ENCODE measurements around the gene FURIN.
A peak's percentile ranks its signal among the peaks of the same experiment; 100 is the strongest.
"Not testable (repeated sequence)": the region's sequence is repeated elsewhere in the genome, so short reads cannot be mapped to it uniquely, and the experiment has no call there.

FURIN gene

GRCh38 chr15:90870354-90871138 lies 2.2 kb downstream of the FURIN start:
- peak; percentile 36 for DNase-seq (ENCODE audit: low spot score)

DNA sequence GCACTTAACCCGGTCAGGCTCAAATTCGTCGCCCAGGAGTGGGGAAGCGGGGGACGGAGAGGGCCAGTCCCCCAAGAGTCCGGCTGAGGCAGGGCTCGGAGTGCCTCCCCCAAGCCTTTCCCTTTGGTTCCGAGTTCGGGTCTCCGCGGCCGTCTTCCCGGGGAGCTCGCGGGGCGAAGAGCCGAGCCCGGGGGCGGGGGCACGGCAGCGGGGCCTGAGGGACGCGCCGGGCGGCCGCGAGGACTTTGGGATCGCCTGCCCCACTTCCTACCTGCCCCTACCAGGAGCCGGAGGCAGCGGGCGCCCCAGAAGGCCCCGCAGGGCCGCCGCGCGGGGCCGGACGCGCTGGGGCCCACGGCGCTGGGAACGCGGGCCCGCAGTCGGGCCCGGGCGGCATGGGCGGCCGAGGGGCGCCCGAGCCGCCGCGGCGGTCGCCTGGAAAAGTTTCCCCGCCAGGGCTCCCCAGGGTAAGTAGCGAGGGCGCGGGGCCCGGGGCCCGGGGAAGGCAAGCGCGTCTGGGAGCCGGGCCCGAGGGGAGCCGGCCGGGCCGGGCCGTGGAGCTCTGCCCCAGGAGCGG lies 2.8 kb downstream of the FURIN start:
- no peak for DNase-seq (ENCODE audit: low spot score)

DNA sequence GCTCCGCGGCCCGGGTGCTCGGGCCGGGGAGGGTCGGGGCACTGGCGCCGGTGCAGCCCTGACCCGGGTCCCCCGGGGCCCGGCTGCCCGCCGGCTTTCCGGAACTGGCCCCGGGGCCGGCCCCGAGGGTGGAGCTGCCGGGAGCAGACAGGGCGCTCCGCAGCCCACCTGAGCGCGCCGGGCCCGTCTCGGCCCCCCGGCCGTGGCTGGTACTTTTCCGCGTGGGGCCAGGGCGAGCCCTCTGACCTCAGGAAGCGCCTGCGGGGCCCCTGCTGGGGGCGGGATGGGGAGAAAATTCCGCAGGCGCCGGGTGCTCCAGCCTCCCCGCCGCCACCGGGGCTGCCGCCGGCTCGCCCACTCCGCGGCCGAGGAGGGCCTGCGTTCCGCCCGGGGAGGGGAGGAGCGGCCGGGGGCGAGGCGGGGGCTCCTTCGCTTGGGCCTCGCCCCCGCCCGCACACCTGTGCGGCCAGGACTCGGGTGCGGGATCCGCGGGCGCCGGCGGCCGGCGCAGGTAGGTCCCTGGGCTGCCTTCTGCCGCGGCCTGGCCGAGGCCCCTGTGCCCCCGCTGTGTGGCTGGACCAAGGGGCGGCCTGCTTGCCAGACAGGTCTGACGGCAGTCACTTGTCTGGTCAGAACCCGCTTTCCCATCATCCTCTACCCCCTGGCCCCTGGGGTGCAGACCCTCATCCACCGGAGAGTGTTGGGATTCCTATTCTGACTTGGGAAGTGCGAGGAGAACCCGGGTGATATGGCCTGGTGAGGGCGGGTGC lies 3.5 kb downstream of the FURIN start:
- DNase-seq (ENCODE audit: low spot score) = peak; percentile 50

DNA sequence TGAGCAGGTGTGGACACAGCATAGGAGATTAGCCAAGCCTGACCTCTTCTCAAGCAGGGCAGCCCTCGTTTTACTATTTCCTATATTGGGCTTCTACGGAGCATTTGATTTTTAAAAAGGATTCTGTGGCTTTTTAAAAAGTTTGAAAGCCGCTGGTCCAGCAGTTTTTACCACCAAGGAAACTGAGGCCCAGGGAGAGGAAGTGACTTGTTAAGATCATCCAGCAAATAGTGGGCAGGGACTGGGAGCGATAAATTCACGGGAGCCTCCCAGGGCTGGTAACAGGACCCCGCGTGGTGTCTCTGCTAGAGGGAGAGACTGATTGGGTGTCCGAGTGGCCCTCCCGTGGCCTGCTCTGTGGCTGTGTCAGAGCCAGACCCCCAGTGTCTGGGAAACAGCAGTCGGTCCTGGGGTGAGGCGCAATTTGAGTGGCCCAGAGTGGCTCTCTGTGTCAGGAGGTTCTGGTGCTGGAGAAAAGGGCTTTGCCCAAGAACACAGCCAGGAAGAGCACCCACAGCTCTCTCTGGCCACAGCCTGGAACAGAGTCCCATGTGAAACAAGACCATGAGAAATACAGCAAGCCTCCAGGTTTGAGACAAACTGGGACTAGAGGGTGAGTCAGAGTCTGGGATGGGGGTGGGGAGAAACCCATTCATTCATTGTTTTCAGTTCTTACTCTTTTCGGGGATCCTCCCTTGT lies 4.2 kb downstream of the FURIN start:
- DNase-seq (ENCODE audit: low spot score) = peak; percentile 28

DNA sequence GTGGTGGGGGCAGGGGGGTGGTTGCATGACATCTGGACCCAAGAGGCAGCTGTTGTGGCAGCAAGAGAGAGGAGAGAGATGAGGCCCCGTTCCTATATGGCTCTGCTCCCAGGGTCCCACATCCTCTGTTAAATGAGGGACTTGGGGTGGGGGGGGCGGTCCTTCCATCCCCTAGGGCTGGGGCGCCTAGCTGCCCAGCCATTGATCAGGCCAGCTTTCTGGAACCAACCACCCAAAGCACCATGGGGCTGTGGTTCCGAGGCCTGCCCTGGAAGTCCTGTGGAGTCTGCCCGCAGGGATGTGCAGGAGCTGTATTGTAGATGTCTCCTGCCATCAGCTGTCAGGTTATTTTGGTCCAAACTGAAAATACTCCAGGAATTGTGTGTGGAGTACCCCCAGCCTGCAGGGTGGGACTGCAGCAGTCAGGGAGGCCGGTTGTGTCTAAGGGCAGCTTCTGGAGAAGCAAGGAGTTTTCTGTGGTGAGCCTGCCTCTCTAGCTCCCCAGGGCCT lies 5.2 kb downstream of the FURIN start:
- no peak for DNase-seq (ENCODE audit: low spot score)

DNA sequence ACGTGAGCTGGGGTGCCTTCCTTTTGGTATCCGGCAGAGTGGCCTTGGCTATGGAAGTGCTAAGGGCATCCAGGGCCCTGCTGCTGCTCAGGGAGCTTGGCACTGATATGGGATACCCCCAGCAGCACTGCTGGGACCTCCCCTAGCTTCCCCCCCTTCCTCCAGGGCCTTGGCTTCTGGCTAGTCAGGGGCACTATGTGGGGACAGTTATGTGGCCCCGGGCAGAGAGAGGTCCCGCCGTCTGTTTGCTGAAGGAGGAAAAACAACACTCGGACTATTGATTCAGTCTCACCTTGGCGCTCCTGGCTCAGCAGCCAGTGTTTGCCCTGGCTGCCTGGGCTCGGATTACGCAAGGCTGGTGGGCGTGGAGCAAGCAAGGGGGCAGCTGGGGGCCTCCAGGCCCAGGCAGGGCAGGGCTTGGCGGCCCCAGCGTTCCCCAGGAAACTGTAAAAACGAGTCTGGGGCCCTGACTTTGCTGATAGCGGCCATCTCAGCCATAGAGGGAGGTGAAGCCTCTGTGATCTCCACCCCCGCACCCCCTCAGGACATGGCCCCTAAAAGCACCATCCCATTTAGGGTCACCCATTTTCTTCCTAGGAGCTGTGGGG lies 5.7 kb downstream of the FURIN start:
- DNase-seq (ENCODE audit: low spot score) = no peak

- not testable (repeated sequence) for DNase-seq (ENCODE audit: low spot score)
These were observed 6.6 kb downstream of the FURIN start for GRCh38 chr15:90874986-90875385.

- DNase-seq (ENCODE audit: low spot score) = no peak
These were observed 7.2 kb downstream of the FURIN start for GRCh38 chr15:90875549-90875981.

DNA sequence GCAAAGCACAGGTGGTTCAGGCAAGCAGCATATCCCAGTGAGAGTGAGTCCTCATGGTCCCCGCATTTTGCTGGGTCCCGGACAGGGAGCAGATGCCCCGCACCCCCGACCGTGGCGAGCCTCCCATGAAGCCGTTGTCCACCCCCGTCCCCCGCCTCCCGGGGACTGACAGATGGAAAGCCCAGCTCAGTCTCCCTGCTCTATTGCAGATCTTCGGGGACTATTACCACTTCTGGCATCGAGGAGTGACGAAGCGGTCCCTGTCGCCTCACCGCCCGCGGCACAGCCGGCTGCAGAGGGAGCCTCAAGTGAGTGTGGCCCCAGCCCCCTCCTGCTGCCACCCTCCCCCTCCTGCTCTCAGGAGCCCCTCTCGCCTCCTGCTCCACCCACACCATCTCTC lies 7.7 kb downstream of the FURIN start:
- no peak for DNase-seq (ENCODE audit: low spot score)

- no peak for DNase-seq (ENCODE audit: low spot score)
These were observed 8.3 kb downstream of the FURIN start for GRCh38 chr15:90876512-90877170.

DNA sequence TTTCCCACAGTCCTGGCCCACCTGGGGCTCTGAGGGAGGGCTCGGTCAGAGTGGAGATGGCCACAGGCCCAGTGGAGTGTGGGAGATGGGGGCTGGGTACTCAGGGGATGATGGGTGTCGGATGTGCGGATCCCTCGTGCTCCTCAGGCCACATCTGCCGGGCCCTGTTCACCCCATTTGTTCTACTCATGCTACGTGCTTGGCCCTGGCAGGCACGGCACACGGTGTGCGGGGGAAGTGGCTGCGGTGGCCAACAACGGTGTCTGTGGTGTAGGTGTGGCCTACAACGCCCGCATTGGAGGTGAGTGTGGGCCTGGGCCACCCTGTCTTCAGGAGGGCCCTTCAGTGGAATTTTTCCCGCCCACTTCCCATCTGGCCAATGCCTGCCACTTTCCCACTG lies 8.9 kb downstream of the FURIN start:
- DNase-seq (ENCODE audit: low spot score) = no peak

- DNase-seq (ENCODE audit: low spot score) = no peak
These were observed 9.6 kb downstream of the FURIN start for GRCh38 chr15:90877996-90878395.

- no peak for DNase-seq (ENCODE audit: low spot score)
These were observed 10.3 kb downstream of the FURIN start for GRCh38 chr15:90878660-90879059.

DNA sequence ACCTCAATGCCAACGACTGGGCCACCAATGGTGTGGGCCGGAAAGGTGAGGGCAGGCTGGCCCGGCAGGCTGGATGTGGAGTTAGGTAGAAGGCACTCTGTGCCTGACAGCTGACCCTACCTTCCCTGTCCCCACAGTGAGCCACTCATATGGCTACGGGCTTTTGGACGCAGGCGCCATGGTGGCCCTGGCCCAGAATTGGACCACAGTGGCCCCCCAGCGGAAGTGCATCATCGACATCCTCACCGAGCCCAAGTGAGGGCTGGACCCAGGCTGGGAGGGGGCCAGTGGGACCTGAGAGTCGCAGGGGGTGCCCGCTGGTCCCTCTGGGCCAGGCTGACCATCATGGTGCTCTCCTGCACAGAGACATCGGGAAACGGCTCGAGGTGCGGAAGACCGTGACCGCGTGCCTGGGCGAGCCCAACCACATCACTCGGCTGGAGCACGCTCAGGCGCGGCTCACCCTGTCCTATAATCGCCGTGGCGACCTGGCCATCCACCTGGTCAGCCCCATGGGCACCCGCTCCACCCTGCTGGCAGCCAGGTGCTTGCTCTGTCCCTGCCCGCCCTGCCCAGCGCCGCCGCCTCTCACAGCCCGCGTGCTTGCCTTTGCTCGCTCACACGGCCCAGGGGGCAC lies 11.5 kb downstream of the FURIN start:
- DNase-seq (ENCODE audit: low spot score) = no peak

DNA sequence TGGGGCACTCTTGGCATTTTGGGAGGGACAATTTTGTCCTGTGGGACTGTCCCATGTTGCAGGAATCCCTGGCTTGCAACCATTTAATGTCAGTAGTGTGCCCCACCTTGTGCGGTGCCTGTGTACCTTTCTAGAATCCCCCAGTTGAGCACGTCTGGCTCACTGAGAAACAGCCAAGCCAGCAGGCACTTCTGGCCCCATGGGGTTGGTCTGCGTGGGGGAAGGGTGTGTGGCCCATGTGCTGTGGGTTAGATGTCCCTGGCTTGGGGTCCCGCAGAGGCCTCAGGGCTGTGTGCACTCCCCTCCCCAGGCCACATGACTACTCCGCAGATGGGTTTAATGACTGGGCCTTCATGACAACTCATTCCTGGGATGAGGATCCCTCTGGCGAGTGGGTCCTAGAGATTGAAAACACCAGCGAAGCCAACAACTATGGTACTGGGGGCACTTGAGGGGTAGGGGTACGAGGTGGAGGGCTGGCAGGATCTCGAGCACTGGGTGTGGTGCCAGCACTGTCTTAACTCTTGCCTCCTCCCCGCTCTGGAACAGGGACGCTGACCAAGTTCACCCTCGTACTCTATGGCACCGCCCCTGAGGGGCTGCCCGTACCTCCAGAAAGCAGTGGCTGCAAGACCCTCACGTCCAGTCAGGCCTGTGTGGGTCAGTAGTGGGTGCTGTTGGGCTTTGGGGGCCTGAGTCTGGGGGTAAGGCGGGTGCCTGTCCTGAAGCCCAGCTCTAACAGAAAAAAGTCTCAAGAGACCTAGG lies 12.2 kb downstream of the FURIN start:
- DNase-seq (ENCODE audit: low spot score) = no peak

- DNase-seq (ENCODE audit: low spot score) = no peak
These were observed 13.0 kb downstream of the FURIN start for GRCh38 chr15:90881181-90881977.

- DNase-seq (ENCODE audit: low spot score) = no peak
These were observed 13.8 kb downstream of the FURIN start for GRCh38 chr15:90881978-90882721.

DNA sequence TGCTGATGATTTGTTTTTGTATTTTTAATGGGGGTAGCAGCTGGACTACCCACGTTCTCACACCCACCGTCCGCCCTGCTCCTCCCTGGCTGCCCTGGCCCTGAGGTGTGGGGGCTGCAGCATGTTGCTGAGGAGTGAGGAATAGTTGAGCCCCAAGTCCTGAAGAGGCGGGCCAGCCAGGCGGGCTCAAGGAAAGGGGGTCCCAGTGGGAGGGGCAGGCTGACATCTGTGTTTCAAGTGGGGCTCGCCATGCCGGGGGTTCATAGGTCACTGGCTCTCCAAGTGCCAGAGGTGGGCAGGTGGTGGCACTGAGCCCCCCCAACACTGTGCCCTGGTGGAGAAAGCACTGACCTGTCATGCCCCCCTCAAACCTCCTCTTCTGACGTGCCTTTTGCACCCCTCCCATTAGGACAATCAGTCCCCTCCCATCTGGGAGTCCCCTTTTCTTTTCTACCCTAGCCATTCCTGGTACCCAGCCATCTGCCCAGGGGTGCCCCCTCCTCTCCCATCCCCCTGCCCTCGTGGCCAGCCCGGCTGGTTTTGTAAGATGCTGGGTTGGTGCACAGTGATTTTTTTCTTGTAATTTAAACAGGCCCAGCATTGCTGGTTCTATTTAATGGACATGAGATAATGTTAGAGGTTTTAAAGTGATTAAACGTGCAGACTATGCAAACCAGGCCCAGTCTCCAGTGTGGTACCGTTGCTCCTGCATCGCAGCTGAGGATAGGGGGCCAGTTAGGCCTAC lies 14.6 kb downstream of the FURIN start:
- DNase-seq (ENCODE audit: low spot score) = no peak

Measured in cerebellar cortex (tissue), 1 donor.